ENCODE data around the gene VIM.

VIM gene

DNA sequence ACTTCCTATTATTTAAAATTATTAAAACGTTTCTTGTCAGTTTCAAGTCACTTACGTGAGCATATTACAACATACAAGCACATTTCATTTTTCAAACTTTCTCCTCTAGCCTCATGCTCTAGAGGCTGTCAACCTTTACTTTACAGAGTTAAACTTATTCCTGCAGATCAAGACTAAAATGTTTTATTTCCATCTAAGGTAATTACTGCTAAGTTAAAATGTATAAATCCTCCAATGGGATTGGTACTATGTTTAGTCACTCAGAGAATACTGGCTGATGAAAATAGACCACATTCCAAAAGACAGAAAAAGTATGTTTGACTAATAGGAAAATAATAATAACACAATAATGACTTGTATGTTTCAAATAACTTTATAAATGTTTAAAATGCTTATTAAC lies 18.2 kb upstream of the VIM start:
- Histone ChIP-seq H3K4me1 (ENCODE audit: control insufficient read depth, insufficient read depth, low read length, poor library complexity, severe bottlenecking) (peaks cover 44% of the 10 kb centered on the region), H3K27ac (ENCODE audit: low read depth, low read length, severe bottlenecking) (no peak overlapping the region), H3K4me3 (ENCODE audit: extremely low read depth, insufficient read depth, low read length, poor library complexity, severe bottlenecking) (no peak overlapping the region), H3K36me3 (ENCODE audit: control insufficient read depth, insufficient read depth, low read length) (no peaks in the 10 kb centered on the region), H3K9me3 (ENCODE audit: control insufficient read depth, low read length) (no peaks in the 10 kb centered on the region)
- WGBS, 2 experiments (ENCODE audit: insufficient coverage in 2 of 2): 60 to 79% methylated on average over 1 to 2 of the region's 2 CpGs

DNA sequence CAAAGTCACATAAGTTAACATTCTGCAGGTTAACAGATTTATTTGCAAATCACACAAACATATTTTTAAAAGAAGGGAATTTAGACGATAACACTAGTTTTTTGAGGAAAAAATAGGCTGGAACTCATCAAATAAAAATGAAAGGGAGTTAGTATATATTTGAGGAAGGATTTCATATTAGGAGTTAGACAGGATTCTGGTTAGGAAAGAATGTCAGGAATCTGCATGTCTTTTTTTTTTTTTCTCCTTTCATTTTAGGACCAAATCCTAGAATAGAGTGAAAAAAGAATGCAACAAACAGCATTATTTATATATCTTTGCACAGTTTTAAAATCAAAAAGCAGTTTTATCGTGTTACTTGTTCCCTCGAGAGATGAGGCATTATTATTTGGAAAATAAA lies 17.7 kb upstream of the VIM start:
- no CpG with 5 or more reads among the region's 3 CpGs for WGBS, 2 experiments (ENCODE audit: insufficient coverage in 2 of 2)
- Histone ChIP-seq H3K36me3 (ENCODE audit: control insufficient read depth, insufficient read depth, low read length) (no peaks in the 10 kb centered on the region), H3K4me1 (ENCODE audit: control insufficient read depth, insufficient read depth, low read length, poor library complexity, severe bottlenecking) (peaks cover 44% of the 10 kb centered on the region), H3K27ac (ENCODE audit: low read depth, low read length, severe bottlenecking) (no peak overlapping the region), H3K9me3 (ENCODE audit: control insufficient read depth, low read length) (no peaks in the 10 kb centered on the region), H3K4me3 (ENCODE audit: extremely low read depth, insufficient read depth, low read length, poor library complexity, severe bottlenecking) (no peak overlapping the region)

DNA sequence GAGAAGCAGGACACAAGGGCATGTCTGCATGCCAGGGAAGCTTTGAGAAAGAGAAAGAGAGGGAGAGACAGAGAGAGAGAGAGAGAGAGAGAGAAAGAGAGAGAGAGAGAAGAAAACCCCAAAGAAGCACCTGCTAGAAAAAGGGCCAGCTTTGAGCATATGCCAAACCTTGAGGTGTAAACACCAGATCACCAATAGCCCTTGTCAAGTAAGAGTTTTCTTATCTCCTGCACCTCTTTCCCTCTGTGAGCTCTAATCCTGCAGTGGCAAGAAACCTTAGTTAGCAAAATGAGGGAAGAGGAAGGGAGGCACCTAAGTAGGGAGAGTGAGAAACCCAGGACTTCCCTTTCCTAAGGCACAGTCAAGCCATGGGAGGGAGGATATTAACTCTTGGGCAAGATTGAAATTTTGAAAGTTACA lies 15.2 kb upstream of the VIM start:
- Histone ChIP-seq H3K27ac (ENCODE audit: low read depth, low read length, severe bottlenecking) (no peak overlapping the region), H3K4me1 (ENCODE audit: control insufficient read depth, insufficient read depth, low read length, poor library complexity, severe bottlenecking) (peaks cover 45% of the 10 kb centered on the region), H3K4me3 (ENCODE audit: extremely low read depth, insufficient read depth, low read length, poor library complexity, severe bottlenecking) (no peak overlapping the region), H3K9me3 (ENCODE audit: control insufficient read depth, low read length) (no peaks in the 10 kb centered on the region), H3K36me3 (ENCODE audit: control insufficient read depth, insufficient read depth, low read length) (no peaks in the 10 kb centered on the region)

DNA sequence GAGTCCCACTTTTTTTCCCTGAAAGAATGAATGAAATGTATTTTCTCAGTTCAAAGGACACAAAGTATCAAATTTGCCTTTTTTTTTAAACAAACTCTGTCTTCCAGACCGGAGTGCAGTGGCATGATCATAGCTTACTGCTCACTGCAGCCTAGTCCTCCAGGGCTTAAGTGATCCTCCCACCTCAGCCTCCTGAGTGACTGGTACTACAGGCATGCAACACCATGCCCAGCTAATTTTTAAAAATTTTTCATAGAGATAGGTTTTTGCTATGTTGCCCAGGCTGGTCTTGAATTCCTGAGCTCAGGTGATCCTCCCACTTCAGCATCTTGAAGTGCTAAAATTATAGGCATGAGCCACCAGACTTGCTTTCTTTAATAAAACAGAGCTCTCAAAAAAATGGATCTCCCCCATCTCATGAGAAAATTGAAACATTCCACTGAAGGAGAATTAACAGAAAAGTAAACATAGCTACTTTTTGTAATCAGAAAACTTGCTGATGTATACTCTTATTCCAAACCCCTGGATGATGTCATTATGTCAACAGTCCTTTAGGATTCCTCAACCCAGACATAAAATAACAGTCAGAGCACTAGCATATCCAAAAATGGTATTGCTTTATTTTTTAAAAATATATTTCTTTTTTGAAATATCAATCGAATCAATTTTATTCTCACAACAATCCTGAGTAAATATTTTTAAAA lies 14.2 kb upstream of the VIM start:
- no peaks in the 10 kb centered on the region for H3K36me3 ChIP-seq (ENCODE audit: control insufficient read depth, insufficient read depth, low read length)
- H3K4me1 ChIP-seq (ENCODE audit: control insufficient read depth, insufficient read depth, low read length, poor library complexity, severe bottlenecking): peaks cover 45% of the 10 kb centered on the region
- no peak overlapping the region for H3K4me3 ChIP-seq (ENCODE audit: extremely low read depth, insufficient read depth, low read length, poor library complexity, severe bottlenecking)
- WGBS, 2 experiments (ENCODE audit: insufficient coverage in 2 of 2): 92% methylated on average over 1 of the region's 2 CpGs; no CpG with 5 or more reads in 1 of the 2 experiments
- no peak overlapping the region for H3K27ac ChIP-seq (ENCODE audit: low read depth, low read length, severe bottlenecking)
- no peaks in the 10 kb centered on the region for H3K9me3 ChIP-seq (ENCODE audit: control insufficient read depth, low read length)

GRCh38 chr10:17214526-17214925 lies 13.5 kb upstream of the VIM start:
- no peak overlapping the region for H3K4me3 ChIP-seq (ENCODE audit: extremely low read depth, insufficient read depth, low read length, poor library complexity, severe bottlenecking)
- no peaks in the 10 kb centered on the region for H3K36me3 ChIP-seq (ENCODE audit: control insufficient read depth, insufficient read depth, low read length)
- no peak overlapping the region for H3K27ac ChIP-seq (ENCODE audit: low read depth, low read length, severe bottlenecking)
- no peaks in the 10 kb centered on the region for H3K9me3 ChIP-seq (ENCODE audit: control insufficient read depth, low read length)
- 71 to 100% methylated on average over 1 of the region's 2 CpGs for WGBS, 2 experiments (ENCODE audit: insufficient coverage in 2 of 2)
- H3K4me1 ChIP-seq (ENCODE audit: control insufficient read depth, insufficient read depth, low read length, poor library complexity, severe bottlenecking): peaks cover 43% of the 10 kb centered on the region

DNA sequence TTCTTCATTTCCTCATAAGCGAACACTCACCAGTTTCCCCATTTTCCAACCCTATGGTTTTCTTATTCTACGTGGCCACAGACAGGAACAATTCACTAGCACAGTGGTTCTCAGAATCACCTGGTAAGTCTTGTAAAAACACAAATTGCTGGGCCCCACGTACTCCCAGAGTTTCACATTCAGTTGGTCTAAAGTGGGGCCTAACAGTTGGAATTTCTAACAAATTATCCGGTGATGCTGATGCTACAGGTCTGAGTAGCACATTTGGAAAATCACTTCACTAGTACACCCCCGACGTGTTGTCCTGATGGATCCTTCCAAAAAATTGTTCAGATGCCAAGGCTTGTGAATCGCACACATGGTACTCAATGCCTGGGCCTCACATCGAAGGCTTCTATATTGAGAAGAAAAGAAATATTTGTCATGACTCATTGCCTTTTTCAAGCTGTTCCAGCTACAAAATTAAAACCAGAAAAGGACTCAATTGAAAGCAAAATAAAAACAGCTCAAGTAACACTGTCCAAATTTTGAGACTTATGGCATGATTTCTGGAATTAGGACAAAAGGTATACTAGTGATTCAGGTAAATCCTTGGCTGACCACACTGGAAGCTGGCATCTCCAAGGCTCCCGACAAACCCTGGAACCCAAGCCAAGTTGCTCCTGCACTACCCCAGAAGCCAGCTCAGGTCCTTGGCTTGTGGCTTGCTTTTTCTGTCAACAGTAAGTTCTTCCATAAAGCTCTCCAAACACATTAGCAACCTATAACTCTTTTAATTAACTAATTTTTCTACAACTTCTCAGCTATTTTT lies 12.9 kb upstream of the VIM start:
- peaks cover 38% of the 10 kb centered on the region for H3K4me1 ChIP-seq (ENCODE audit: control insufficient read depth, insufficient read depth, low read length, poor library complexity, severe bottlenecking)
- no peak overlapping the region for H3K4me3 ChIP-seq (ENCODE audit: extremely low read depth, insufficient read depth, low read length, poor library complexity, severe bottlenecking)
- no peaks in the 10 kb centered on the region for H3K9me3 ChIP-seq (ENCODE audit: control insufficient read depth, low read length)
- whole genome bisulfite sequencing, 2 experiments (ENCODE audit: insufficient coverage in 2 of 2): 84 to 89% methylated on average over 7 of the region's 9 CpGs
- no peaks in the 10 kb centered on the region for H3K36me3 ChIP-seq (ENCODE audit: control insufficient read depth, insufficient read depth, low read length)
- peak overlapping the region; percentile 97 for H3K27ac ChIP-seq (ENCODE audit: low read depth, low read length, severe bottlenecking)

DNA sequence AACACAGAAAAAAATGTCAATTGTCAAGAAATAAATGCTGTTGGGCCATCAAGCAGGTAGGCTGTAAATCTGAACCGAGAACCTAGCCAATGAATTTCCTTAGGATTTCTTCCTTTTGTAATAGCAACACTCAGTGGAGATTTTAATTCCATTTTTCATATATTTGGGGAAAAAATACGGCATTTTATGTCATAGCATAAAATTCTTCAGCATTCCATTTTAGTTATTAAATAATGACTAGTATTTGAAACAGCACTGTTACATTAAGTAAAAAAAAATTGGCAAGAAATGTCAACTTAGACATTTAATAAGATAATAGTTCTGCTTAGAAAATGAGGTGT lies 12.3 kb upstream of the VIM start:
- Histone ChIP-seq H3K27ac (ENCODE audit: low read depth, low read length, severe bottlenecking) (peak overlapping the region; percentile 97), H3K9me3 (ENCODE audit: control insufficient read depth, low read length) (no peaks in the 10 kb centered on the region), H3K4me1 (ENCODE audit: control insufficient read depth, insufficient read depth, low read length, poor library complexity, severe bottlenecking) (peaks cover 41% of the 10 kb centered on the region), H3K4me3 (ENCODE audit: extremely low read depth, insufficient read depth, low read length, poor library complexity, severe bottlenecking) (no peak overlapping the region), H3K36me3 (ENCODE audit: control insufficient read depth, insufficient read depth, low read length) (no peaks in the 10 kb centered on the region)
- WGBS, 2 experiments (ENCODE audit: insufficient coverage in 2 of 2): no CpG with 5 or more reads among the region's 2 CpGs

DNA sequence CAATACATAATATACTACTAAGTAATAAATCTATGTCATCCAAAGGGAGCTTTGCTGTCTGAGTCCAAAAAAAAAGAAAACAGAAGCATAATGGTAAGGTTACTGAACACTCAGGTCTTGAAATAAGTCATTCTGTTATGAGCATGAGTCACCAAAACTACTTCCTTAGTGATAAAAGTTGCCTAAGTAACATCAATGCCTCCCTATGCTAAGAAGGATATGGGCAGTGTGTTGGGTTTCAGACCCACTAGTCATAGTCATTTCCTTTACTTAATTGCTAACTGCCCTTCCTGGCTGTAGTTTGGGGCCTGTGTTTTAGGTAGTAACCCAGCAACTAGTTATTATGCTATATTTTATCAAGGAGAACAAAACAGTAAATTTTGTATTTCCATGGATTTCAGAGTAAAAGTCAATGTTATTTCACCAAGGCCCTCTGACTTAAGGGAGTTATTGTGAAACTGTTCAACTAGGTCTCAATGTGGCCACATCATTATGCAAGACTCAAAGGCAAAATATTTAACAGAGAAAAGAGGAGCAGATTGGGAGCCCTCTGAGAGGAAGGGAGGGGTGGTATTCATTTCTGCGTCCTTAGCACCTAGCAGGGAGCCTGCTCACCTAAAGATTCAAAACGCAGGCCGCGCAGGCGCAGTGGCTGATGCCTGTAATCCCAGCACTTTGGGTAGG lies 11.7 kb upstream of the VIM start:
- Histone ChIP-seq H3K9me3 (ENCODE audit: control insufficient read depth, low read length) (no peaks in the 10 kb centered on the region), H3K4me1 (ENCODE audit: control insufficient read depth, insufficient read depth, low read length, poor library complexity, severe bottlenecking) (peaks cover 44% of the 10 kb centered on the region), H3K27ac (ENCODE audit: low read depth, low read length, severe bottlenecking) (peak overlapping the region; percentile 97), H3K36me3 (ENCODE audit: control insufficient read depth, insufficient read depth, low read length) (no peaks in the 10 kb centered on the region), H3K4me3 (ENCODE audit: extremely low read depth, insufficient read depth, low read length, poor library complexity, severe bottlenecking) (no peak overlapping the region)
- WGBS, 2 experiments (ENCODE audit: insufficient coverage in 2 of 2): 67% methylated on average over 5 of the region's 5 CpGs

DNA sequence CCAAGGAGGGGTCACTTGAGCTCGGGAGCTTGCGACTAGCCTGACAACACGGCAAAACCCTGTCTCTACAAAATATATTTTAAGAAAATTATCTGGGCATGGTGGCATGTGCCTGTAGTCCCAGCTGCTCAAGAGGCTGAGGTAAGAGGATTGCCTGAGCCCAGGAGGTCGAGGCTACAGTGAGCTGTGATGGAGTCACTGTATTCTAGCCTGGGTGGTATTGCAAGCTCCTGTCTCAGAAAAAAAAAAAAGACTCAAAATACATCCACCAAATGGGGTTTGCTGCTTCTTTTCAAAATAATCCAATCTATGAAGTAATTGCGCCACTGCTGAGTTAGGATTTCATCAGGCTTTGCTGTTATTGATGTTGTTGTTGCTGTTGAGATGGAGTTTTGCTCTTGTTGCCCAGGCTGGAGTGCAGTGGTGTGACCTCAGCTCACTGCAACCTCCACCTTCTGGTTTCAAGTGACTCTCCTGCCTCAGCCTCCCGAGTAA lies 11.1 kb upstream of the VIM start:
- Histone ChIP-seq H3K27ac (ENCODE audit: low read depth, low read length, severe bottlenecking) (peak overlapping the region; percentile 97), H3K4me1 (ENCODE audit: control insufficient read depth, insufficient read depth, low read length, poor library complexity, severe bottlenecking) (peaks cover 44% of the 10 kb centered on the region), H3K9me3 (ENCODE audit: control insufficient read depth, low read length) (no peaks in the 10 kb centered on the region), H3K36me3 (ENCODE audit: control insufficient read depth, insufficient read depth, low read length) (no peaks in the 10 kb centered on the region), H3K4me3 (ENCODE audit: extremely low read depth, insufficient read depth, low read length, poor library complexity, severe bottlenecking) (no peak overlapping the region)
- 78 to 80% methylated on average over 1 to 3 of the region's 6 CpGs for WGBS, 2 experiments (ENCODE audit: insufficient coverage in 2 of 2)

DNA sequence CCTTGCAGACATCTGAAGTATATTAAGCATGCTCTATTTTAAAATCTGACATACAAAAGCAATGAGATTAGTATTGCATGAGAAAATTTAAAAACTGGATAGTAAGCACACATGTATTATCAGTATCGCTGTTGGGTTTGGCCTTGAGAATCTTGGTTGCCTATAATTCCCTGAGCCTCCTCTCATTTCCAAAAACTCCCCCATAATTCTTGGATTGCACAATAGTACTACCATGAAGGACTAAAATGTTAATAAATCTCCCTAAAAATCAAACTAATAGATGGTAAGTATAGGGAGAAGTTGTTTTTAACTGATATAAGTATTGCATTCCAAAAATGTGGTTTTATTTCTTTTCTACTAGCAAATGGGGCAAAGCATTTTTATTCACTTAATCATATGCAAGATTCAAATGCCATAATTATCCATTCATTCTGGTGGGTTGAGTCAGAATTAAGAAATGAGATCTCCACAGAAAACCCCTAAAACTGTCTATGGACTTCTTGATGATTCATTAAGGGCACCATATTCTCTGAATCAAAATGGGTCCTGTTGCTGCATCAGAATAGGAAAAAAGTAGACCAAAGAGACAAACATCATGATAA lies 10.3 kb upstream of the VIM start:
- peak overlapping the region; percentile 43 for H3K27ac ChIP-seq (ENCODE audit: low read depth, low read length, severe bottlenecking)
- no peaks in the 10 kb centered on the region for H3K36me3 ChIP-seq (ENCODE audit: control insufficient read depth, insufficient read depth, low read length)
- H3K4me3 ChIP-seq (ENCODE audit: extremely low read depth, insufficient read depth, low read length, poor library complexity, severe bottlenecking): no peak overlapping the region
- H3K9me3 ChIP-seq (ENCODE audit: control insufficient read depth, low read length): no peaks in the 10 kb centered on the region
- 100% methylated on average over 1 of the region's 1 CpG; no CpG with 5 or more reads in 1 of the 2 experiments for WGBS, 2 experiments (ENCODE audit: insufficient coverage in 2 of 2)
- peaks cover 37% of the 10 kb centered on the region for H3K4me1 ChIP-seq (ENCODE audit: control insufficient read depth, insufficient read depth, low read length, poor library complexity, severe bottlenecking)
